HG03575 (cell line): ENCODE results near the gene GNRHR.

ENCODE experiments used
- ATAC-seq: cut with Tn5 transposase; IDR thresholded peaks from one replicate; pipeline ENCODE4 v1.9.1; 2021; ENCODE audit not compliant: unreplicated experiment, insufficient number of reproducible peaks, low FRiP score; ENCODE audit errors: extremely low read depth

Gene GNRHR

DNA sequence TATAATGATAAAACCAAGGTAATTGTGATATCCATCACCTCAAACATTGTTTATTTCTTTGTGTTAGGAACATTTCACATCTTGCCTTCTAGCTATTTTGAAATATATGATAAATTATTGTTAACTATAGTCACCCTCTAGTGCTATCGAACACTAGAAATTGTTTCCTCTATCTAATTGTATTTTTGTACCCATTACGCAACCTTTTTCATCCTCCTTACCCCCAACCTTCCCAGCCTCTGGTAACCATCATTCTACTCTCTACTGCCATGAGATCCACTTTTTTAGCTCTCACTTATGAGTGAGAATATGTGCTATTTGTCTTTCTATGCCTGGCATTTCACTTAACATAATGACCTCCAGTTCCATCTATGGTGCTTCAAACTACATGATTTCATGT lies 49.3 kb downstream of the GNRHR start:
- no peak for ATAC-seq

DNA sequence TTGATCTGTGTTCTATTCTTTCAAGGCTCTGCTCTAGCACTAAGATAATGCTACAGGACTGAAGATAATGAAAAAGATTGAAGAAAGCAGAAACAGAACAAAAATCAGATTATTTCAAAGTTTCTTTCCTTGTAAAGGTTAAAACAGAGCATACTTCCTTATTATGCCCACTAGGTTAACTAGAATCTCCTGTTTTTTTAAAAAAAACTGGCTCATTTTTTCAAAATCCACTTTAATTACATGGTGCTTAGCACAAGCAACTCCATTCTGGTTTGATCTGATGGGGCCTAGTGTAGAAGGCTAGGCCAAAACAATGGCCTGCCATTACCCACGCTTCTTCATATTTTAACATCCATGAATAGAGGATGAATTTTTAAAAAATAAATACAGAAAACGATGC lies 52.0 kb downstream of the GNRHR start:
- ATAC-seq = no peak

GRCh38 chr4:67701517-67701850 lies 52.7 kb downstream of the GNRHR start:
- no peak for ATAC-seq

DNA sequence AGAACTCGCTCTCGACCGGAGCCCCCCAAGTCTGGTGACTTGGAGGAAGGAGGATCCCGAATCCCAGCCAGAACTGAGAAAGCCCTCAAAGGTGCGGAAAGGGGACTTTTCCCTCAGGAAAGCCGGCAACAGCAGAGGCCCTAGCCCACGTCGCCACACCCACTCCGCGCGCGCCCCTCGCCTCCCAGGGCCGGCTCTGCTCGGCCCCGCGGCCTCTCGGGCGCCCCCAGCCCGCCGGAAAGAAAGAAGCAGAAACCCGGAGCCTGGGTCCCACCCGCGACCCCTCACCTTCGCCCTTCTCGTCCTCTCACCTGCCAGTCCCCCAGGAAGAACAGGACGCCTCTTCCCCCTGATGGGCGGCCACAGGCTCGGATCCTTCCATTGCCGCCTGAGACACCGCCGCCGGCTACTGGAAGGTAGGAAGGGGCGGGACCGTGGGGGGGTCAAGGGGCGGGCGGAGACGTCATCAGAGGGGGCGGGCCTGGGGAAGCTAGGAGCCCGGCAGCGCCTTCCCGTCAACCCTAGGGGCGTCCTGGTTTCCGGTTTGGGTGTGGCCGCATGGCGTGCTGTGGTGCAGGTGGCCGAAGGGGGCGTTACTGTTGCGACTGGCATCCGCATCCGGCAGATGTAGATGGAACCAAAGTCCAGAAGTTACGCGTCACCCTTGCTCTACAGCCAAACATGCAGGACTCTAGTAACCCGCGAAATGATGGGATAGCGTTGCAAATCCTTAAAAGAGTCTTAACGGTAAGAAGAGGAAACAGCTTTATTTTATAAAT lies 53.3 kb downstream of the GNRHR start, which contains the start of gene UBA6:
TSS of gene UBA6 (minus strand) at position 418 of the 779 bp plus-strand sequence. CDS start at position 382, 36 bp downstream.
- ATAC-seq = peak; percentile 89

GRCh38 chr4:67700116-67700737 lies 54.0 kb downstream of the GNRHR start:
- no peak for ATAC-seq

DNA sequence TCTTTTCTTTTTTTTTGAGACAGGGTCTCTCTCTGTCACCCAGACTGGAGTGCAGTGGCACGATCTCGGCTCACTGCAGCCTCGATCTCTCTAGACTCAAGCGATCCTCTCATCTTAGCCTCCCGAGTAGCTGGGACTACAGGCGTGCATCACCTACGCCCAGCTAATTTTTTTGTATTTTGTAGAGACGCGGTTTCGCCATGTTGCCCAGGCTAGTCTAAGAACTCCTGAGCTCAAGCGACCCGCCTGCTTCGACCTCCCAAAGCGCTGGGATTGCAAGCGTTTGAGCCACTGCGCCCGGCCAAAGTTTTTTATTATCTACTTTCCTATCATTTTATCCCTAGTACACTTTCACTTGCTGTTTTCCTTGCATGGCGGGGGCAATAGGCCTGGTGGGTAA lies 54.6 kb downstream of the GNRHR start:
- no peak for ATAC-seq

DNA sequence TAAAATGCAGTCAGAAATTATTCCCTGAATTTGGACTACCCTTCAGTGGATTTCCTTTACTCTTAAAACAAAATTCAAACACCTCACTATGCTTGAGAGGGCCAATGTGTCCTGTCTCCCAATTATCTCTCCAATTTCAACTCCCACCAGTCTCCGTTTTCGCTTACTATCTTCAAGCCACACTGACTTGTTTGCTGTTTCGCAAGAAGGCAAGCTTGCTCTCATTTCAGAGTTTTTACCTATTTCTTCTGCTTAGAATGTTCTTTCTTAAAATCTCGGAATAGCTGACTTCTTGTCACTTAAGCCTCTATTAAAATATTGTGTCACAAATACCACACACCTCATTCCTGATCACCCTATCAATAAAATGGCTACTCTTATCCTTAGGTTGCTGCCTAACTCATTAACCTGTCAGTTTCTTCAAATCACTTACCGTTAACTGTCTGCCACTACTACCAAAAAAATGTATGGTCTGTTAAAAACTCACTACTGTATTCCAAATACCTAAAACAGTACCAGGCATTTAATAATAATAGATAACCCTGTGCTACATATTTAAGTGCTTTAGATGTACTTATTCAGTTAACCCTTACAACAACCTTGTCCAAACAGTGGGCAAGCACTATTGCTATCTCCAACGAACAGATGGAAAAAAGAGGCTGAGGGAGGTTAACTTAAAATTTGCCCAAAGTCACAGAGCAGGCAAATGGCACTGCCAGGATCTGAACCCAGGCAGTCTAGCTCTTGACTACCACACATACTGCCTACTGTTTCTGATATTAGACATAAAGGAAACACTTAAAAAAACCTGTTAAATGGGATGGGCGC lies 56.1 kb downstream of the GNRHR start:
- no peak for ATAC-seq

DNA sequence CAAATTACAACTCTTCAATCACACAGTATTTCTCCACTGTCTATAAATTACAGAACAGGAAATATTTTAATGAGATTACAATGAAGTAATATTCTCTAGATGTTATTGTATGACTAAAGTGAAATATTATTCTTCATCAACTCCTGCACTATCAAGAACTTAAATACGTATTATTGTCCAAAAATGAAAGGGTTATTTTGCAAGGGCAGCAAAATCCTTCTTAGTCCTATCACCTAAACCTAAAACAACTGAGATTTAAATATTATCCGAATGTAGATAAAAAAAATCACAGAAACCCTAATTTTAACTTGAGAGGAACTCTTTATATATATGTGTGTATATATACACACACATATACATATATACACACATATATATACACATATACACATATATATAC lies 58.1 kb downstream of the GNRHR start:
- no peak for ATAC-seq

- ATAC-seq = no peak
These were observed 59.5 kb downstream of the GNRHR start for GRCh38 chr4:67694662-67695061.

DNA sequence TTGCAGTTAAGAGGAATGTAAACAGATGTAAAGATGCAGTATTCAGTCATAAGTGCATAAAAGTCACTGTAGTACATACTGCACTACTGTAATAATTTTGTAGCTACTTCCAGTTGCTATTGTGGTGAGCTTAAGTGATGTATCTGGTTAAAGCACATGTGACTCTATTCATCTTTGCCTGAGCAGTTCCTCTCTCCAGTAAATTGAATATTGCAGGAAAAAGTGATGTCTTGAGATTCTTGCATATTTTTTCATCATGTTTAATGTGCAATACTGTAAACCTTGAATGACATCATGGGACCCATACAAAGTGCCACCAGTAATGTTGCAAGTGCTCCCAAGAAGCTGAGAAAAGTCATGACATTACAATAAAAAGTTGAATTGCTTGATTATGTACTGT lies 62.9 kb downstream of the GNRHR start:
- ATAC-seq = no peak
